GM19455 (cell line): ENCODE results near the gene KDM2B.

Source experiments
- ATAC-seq: cut with Tn5 transposase; IDR thresholded peaks from one replicate; pipeline ENCODE4 v1.9.1; 2021; ENCODE audit not compliant: unreplicated experiment

The KDM2B gene

GRCh38 chr12:121580959-121581685 is at the start of gene KDM2B:
Gene KDM2B (minus strand): TSS chr12:121581023. CDS start chr12:121580911, 112 bp downstream.
- no peak for ATAC-seq

- no peak for ATAC-seq
Observed at GRCh38 chr12:121628536-121628935, 47.7 kb upstream of the KDM2B start.

GRCh38 chr12:121628037-121628436 is 47.2 kb upstream of the KDM2B start:
- ATAC-seq, result no peak

- peak; percentile 32 for ATAC-seq
Observed at GRCh38 chr12:121626853-121627640, 46.2 kb upstream of the KDM2B start.

GRCh38 chr12:121626087-121626852 is 45.4 kb upstream of the KDM2B start, which contains the start of gene ORAI1:
Gene ORAI1 (plus strand): TSS chr12:121626530.
- peak; percentile 72 for ATAC-seq

GRCh38 chr12:121620333-121620891 is 39.6 kb upstream of the KDM2B start:
- no peak for ATAC-seq

GRCh38 chr12:121618659-121619233 is 37.9 kb upstream of the KDM2B start:
- no peak for ATAC-seq

GRCh38 chr12:121614872-121615467 is 34.1 kb upstream of the KDM2B start:
- ATAC-seq, result no peak

- no peak for ATAC-seq
Observed at GRCh38 chr12:121613462-121613861, 32.6 kb upstream of the KDM2B start.

GRCh38 chr12:121611306-121611705 is 30.5 kb upstream of the KDM2B start:
- ATAC-seq, result no peak

GRCh38 chr12:121610239-121611149 is 29.7 kb upstream of the KDM2B start:
- ATAC-seq, result no peak

GRCh38 chr12:121608301-121608700 is 27.5 kb upstream of the KDM2B start:
- no peak for ATAC-seq

GRCh38 chr12:121603581-121603980 is 22.8 kb upstream of the KDM2B start:
- ATAC-seq, result no peak

- ATAC-seq, result no peak
Observed at GRCh38 chr12:121602766-121603165, 21.9 kb upstream of the KDM2B start.

GRCh38 chr12:121600702-121601336 is 20.0 kb upstream of the KDM2B start:
- ATAC-seq, result no peak

GRCh38 chr12:121596526-121596925 is 15.7 kb upstream of the KDM2B start:
- ATAC-seq, result no peak

GRCh38 chr12:121595520-121595919 is 14.7 kb upstream of the KDM2B start:
- ATAC-seq, result no peak

GRCh38 chr12:121592320-121592719 is 11.5 kb upstream of the KDM2B start:
- no peak for ATAC-seq
